ENCODE results near the gene OBSL1. TPM values are rescaled to one million over a fixed set of nuclear protein-coding genes. Genes with fewer than 3 reads are reported as not detected.

OBSL1 gene
- total RNA-seq, 2 experiments from 2014 or later, result 1.3 to 1.4 TPM

DNA sequence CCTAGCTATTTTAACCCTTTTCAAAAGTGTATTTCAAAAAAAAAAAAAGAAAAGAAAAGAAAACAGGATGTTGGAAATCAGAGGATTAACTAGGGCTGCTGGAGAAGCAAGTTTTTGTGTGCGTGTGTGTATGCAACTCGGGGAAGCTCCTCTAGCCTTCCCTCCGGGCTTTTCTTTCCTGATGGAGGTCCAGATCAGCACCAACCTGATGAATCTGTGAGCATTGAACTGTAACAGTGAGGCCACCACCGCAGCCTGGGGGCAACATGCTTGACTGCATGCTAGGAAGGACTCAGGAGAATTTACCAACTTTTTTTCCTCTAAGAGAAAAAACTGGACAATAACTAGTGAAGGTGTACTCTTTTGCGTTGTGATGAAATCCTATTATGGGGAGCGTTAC, 2.3 kb downstream of the OBSL1 start:
- H3K27ac Mint-ChIP-seq, result no peak overlapping the region
- H3K27me3 Mint-ChIP-seq, result peaks cover 39% of the 10 kb centered on the region
- H3K4me3 Mint-ChIP-seq, result no peak overlapping the region
- intact Hi-C loops (cut with micrococcal nuclease), result no loop called here
- no peaks in the 10 kb centered on the region for H3K9me3 Mint-ChIP-seq
- TF ChIP-seq CTCF (IDR thresholded peaks at IDR 0.05), result no peak
- no peaks in the 10 kb centered on the region for H3K36me3 Mint-ChIP-seq (ENCODE audit: low read depth)
- no peaks in the 10 kb centered on the region for H3K4me1 Mint-ChIP-seq (ENCODE audit: low read depth)
- DNase-seq (no peak), ATAC-seq (no peak)
- ChIA-PET CTCF (no interaction called here), POLR2A (no interaction called here)

DNA sequence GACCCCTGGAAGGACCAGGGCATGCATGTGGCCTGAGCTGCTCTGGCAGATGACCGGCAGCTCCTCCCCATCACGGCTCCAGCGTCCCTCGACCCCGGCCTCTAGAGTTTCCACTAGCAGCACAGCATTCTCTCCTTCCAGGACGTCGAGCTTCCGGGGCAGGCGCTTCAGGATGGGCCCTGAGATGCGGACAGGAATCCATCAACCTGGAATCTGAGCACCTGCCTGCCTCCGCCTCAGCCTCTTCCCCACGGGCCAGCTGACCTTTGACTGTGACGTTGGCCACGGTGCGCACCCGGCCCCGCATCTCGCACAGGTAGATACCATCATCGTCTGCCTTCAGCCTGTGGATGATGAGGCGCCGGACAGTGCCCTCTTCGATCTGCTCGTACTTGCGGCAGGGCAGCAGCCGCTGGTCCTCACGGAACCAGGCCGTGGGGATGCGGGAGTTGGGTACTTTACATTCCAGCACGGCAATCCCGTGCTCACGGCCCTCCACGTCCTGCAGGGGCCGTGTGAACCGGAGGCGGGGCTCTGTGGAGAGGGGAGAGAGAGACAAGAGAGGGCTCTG, 3.5 kb downstream of the OBSL1 start:
- intact Hi-C loops (cut with micrococcal nuclease), result no loop called here
- DNase-seq (no peak), ATAC-seq (no peak)
- no peak for TF ChIP-seq CTCF (IDR thresholded peaks at IDR 0.05)
- Mint-ChIP-seq H3K27ac (no peak overlapping the region), H3K4me3 (no peak overlapping the region), H3K4me1 (ENCODE audit: low read depth) (no peaks in the 10 kb centered on the region), H3K9me3 (no peaks in the 10 kb centered on the region), H3K27me3 (peaks cover 34% of the 10 kb centered on the region), H3K36me3 (ENCODE audit: low read depth) (no peaks in the 10 kb centered on the region)
- POLR2A ChIA-PET, result no interaction called here
- CTCF ChIA-PET, result interaction anchor here (0.7 kb wide), 1 partner anchor 72 kb away, joined by 3 read pairs; a partner anchor contains a TSS

DNA sequence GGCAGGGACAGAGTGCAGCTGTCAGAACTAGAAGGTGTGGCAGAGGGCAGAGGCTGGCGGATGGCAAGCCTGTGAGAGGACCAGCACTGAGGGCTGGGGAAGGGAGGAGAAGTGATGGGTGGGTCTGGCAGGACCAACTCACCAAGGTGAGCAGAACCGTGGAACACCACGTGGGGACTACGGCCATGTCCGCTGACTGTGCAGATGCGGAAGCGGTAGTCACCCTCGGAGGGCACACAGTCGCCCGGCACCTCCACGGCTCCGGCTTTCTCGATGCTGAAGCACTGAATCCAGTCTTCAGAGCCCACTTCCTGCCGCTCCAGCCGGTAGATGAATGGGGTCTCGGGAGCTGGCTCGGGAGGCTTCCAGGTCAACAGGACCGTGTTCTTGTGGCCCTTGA, 4.2 kb downstream of the OBSL1 start:
- Mint-ChIP-seq H3K27me3 (peaks cover 30% of the 10 kb centered on the region), H3K36me3 (ENCODE audit: low read depth) (no peaks in the 10 kb centered on the region), H3K27ac (no peak overlapping the region), H3K4me1 (ENCODE audit: low read depth) (no peaks in the 10 kb centered on the region), H3K9me3 (no peaks in the 10 kb centered on the region), H3K4me3 (no peak overlapping the region)
- no peak for TF ChIP-seq CTCF (IDR thresholded peaks at IDR 0.05)
- ChIA-PET POLR2A (no interaction called here), CTCF (interaction anchor here (0.7 to 1.4 kb wide), 3 partner anchors 26 to 71 kb away, joined by 3 read pairs; a partner anchor contains a TSS)
- ATAC-seq (no peak), DNase-seq (no peak)
- intact Hi-C loops (cut with micrococcal nuclease), result no loop called here

DNA sequence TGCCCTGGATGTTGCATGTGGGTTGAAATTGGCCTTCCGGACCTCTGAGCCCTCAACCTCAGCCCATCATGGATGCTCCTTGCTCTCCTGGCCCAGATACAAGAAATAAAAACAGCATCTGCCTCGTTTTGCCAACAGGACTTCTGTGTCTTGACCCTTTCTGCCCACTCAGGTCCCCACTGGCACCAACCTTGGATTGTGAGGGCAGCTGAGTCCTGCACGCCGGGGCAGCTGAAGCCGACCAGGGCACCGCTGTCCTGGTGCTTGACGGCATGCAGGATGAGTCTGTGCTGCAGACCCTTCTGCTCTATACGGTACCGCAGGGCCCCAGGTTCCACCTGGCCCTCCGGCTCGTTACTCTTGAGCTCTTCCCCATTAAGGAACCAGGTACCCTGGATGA, 4.7 kb downstream of the OBSL1 start:
- peaks cover 25% of the 10 kb centered on the region for H3K27me3 Mint-ChIP-seq
- DNase-seq (no peak), ATAC-seq (no peak)
- TF ChIP-seq CTCF (IDR thresholded peaks at IDR 0.05), result no peak
- no peaks in the 10 kb centered on the region for H3K36me3 Mint-ChIP-seq (ENCODE audit: low read depth)
- intact Hi-C loops (cut with micrococcal nuclease), result no loop called here
- no peak overlapping the region for H3K27ac Mint-ChIP-seq
- no peaks in the 10 kb centered on the region for H3K4me1 Mint-ChIP-seq (ENCODE audit: low read depth)
- ChIA-PET POLR2A (no interaction called here), CTCF (interaction anchor here (1.1 to 1.4 kb wide), 2 partner anchors 26 to 37 kb away, joined by 3 read pairs; no protein-coding TSS in a partner anchor)
- H3K4me3 Mint-ChIP-seq, result no peak overlapping the region
- no peaks in the 10 kb centered on the region for H3K9me3 Mint-ChIP-seq

- POLR2A ChIA-PET, result no interaction called here
- intact Hi-C loops (cut with micrococcal nuclease), result no loop called here
- Mint-ChIP-seq H3K27ac (no peak overlapping the region), H3K36me3 (ENCODE audit: low read depth) (no peaks in the 10 kb centered on the region), H3K4me1 (ENCODE audit: low read depth) (no peaks in the 10 kb centered on the region), H3K27me3 (peaks cover 25% of the 10 kb centered on the region), H3K4me3 (no peak overlapping the region), H3K9me3 (no peaks in the 10 kb centered on the region)
- TF ChIP-seq CTCF (IDR thresholded peaks at IDR 0.05), result no peak
- no peak for ATAC-seq
- CTCF ChIA-PET, result interaction anchor here (2.0 kb wide), 1 partner anchor 23 kb away, joined by 4 read pairs; no protein-coding TSS in a partner anchor
- no peak for DNase-seq
Observed at GRCh38 chr2:219565130-219566080, 5.9 kb downstream of the OBSL1 start.
